Stimulated activated CD4-positive, alpha-beta T cell treated with anti-CD3 and anti-CD28 coated beads, Interleukin-4, amount 100 ng/mL, for 24 hours (primary cell): ENCODE measurements around the gene LAMA5.

Experiments
- DNase-seq: peaks from one replicate; pipeline ENCODE4 v3.0.0-alpha.2; 2020

The LAMA5 gene

GRCh38 chr20:62301111-62301668 lies 65.9 kb downstream of the LAMA5 start:
- no peak for DNase-seq

- no peak for DNase-seq
Measured at GRCh38 chr20:62300319-62300718, 66.8 kb downstream of the LAMA5 start.

DNA sequence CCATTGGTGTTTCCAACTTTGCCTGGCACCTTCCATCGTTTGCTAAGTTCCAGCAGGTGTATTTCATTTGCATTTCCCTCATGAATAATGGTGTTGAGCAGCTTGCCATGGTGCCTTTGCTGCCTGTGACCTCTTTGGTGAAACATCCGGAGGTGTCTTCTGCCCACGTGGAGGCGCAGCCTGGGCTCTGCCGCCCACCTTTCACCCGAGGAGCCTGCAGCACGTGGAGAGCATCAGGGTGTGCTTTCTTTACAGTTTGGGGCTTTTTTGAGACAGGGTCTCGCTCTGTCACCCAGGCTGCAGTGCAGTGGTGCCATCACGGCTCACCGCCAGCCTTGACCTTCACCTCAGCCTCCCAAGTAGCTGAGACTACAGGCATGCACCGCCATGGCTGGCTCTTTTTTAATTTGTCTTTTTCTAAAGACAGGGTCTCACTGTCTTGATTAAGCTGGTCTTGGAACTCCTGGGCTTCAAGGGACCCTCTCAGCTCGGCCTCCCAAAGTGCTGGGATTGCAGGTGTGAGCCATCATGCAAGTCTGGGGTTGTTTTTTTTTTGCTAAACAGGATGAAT lies 67.4 kb downstream of the LAMA5 start:
- no peak for DNase-seq

DNA sequence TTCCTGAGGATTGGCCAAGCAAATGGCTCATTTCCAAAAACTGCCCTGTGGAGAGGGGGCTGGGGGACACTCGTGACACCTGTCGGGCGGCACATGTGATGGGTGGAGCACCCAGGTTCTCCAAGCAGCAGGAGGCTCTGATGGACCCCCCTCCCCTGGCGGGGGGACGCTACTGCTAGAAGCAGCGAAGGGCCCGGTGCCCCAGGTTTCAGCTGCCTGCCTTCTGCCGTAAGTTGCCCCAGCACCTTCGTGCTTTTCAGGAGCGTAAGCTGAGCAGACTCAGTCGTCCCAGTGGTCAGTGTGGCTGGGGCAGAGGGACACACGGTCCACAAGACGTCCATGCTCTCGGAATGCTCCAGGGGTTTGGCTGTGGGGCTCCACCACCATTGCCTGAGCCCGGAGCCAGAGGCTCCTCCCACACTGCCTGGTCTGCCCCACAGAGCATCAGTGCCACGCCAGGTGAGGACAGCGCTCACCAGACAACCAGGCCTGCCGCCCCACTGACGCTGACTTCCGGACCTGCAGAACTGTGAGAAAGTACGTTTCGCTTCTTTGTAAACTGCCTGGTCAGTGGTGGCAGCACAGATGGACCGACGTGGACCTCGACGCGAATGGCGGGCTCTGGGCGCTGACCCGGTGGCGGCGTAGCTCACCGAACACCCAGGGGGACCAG lies 68.4 kb downstream of the LAMA5 start:
- DNase-seq: no peak

GRCh38 chr20:62297449-62298227 lies 69.5 kb downstream of the LAMA5 start:
- DNase-seq: no peak

DNA sequence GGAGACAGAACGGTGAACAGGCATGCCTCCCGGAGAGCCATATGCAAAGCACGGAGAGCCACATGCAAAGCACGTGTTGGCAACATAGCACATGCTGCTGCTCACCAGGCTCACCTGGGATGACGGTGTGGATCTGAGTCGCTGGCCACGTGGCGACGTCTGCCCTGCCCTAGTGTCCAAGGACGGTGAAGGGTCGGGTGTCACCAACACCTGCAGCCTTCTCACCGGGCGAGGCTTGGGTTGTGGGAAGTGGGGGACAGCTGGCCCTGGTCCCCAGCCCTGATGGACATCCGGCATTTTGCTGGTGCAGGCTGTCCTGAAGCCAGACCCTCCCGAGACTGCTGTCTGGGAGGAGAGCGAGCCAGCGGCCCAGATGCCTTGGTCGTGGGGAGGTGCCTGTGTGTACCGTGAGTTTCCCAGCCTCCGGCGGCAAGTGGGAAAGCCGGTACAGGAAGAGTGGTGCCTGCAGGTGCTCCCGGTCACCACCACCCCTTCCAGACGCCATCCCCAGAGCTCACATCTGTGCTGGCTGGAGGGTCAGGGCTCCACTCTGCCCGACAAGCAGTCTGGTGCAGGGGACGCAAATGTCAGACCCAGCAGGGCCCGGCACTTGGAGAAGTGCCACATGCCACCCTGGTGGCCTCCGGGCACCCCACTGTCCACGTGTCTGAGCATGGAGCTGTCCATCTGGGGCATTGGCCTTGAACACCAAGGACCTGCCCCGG lies 70.2 kb downstream of the LAMA5 start:
- no peak for DNase-seq

GRCh38 chr20:62294516-62294915 lies 72.6 kb downstream of the LAMA5 start:
- DNase-seq: no peak

- no peak for DNase-seq
Measured at GRCh38 chr20:62293946-62294345, 73.2 kb downstream of the LAMA5 start.

DNA sequence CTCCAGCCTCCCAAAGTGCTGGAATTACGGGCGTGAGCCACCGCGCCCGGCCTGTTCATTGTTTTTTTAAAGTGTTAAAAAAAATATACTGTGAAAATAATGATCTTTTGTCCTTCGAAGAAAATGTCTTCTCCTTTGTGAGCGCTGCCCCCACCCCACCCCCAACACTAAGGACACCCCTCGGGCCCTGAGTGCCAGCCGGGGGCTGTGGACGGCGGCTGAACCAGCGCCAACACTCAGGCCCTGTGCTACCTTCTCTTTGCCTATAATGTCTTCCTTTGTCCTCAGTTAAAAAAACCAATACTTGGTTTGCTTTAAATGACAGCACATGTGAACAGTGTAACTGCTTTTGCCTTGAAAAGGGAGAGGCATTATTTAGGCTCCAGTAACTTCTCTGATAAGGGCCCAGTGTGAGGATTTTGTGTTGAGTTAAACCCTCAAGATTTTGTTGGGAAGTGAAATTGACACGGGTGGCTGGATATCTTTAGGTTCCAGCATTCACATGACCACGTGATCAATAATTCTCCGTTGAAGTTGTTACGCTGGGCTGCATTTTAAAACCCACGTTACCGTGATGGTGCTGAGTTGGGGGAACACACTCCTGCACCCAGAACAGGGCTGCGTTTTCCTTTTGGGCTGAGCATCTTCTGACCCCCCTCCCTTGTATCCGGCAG lies 73.9 kb downstream of the LAMA5 start:
- no peak for DNase-seq

GRCh38 chr20:62292108-62292507 lies 75.0 kb downstream of the LAMA5 start:
- DNase-seq: no peak

DNA sequence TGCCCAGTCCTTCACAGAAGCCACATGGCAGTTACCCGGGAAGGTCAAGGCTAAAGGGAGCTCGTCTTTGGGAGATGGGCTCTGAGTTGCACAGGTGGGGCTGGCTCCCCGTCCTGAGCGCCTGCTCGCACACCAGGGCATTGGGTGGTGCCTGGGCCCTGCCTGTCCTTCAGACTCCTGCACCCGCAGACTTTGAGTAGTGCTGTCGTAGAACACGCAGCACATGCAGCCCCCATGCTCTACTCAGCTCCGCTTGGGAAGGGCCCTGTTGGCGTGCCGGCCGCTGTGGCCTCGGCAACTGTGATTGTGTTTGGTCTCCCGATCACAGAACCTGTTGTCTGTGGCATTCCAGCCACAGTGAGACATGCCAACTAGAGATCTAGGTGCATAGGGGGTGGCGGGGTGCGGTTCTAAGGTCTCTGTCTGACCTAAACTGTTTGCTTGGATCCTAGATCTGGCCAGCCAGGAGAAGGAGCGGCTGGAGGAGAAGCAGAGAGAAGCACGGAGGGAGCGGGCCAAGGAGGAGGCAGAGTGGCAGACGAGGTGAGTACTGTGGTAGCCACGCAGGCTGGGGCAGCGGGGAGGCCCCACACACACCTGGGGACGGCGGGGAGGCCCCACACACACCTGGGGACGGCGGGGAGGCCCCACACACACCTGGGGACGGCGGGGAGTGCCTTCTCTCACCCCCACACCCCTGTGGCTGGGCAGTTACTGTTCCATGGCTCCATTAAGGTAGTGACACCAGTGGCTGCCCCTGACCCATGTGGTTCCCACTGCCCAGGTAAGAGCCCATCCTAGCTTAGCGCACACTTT lies 75.7 kb downstream of the LAMA5 start:
- DNase-seq: no peak

DNA sequence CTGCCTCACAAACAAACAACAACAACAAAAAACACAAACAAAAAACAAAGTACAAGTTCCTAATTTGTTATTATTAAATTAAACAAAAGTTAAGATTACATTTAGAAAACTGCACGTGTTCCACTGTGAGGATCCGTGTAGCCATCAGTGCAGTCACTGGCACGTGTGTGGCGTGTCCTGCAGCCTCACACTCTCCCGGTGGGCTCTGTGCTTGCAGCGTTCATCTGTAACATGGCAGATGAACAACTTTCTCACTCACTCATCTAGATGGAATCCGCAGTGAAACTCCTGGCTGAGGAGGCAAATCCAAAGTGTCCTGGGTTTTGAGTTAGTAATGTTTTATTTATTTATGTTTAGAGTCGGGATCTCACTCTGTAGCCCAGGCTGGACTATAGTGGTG lies 77.2 kb downstream of the LAMA5 start:
- no peak for DNase-seq

- no peak for DNase-seq
Measured at GRCh38 chr20:62289131-62289530, 78.0 kb downstream of the LAMA5 start.

GRCh38 chr20:62288535-62289105 lies 78.5 kb downstream of the LAMA5 start:
- DNase-seq: no peak

- DNase-seq: no peak
Measured at GRCh38 chr20:62287759-62288534, 79.2 kb downstream of the LAMA5 start.

GRCh38 chr20:62287129-62287528 lies 80.0 kb downstream of the LAMA5 start:
- no peak for DNase-seq

DNA sequence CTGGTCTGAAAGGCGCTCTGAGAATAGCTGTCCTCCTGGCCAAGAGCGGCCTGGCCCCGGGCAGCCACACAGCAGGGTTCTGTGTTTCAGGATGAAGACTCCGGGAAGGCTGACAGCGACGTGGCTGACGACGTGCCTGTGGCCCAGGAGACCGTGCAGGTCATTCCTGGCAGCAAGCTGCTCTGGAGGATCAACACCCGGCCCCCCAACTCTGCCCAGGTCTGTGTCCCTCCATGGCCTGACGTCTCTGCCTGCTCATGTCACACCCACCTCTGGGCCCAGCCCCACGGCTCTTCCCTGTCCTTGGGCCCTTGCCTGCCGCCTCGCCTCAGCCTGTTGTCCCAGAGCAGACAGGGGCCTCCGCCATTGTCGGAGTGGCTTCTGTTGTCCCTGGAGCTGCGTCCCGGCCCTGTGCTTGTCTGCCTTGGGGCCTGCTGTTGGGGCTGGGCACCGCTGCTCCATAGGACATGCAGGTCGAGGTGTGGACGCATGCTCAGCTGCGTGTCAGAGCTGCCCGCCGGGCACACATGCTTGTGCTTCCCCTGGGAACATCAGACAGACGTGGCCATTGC lies 80.5 kb downstream of the LAMA5 start:
- DNase-seq: no peak

DNA sequence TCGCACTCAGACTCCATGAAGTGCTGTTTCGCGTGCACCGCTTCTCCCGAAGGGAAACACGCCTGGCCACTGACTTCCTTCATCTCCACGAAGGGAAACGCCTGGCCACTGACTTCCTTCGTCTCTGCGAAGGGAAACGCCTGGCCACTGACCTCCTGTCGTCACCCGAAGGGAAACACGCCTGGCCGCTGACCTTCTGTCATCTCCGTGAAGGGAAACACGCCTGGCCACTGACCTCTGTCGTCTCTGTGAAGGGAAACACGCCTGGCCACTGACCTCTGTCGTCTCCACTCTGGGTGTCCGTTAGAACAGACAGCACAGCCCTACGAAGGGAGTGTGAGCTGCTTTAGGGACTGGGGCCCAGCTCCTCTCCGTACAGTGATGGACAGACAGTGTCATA lies 81.4 kb downstream of the LAMA5 start:
- DNase-seq: no peak

DNA sequence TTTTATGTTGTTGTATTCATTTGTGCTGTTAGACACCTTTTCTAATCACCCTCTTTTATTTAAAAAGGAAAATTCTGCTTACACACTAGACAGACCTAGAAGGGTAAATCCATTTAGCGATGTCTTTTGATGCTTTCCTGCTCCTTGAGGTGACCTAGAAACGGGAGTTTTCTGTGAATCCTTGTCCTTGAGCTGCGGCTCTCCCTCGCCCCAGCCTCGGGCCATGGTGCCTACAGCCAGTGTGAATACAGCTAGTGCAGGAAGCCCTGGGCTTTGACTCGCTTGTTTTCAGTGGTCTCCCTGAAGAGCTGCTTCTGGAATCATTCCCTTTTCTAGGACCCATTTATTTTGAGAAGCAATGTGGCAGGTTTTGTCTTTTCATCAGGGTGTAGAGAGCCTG lies 82.0 kb downstream of the LAMA5 start:
- no peak for DNase-seq

DNA sequence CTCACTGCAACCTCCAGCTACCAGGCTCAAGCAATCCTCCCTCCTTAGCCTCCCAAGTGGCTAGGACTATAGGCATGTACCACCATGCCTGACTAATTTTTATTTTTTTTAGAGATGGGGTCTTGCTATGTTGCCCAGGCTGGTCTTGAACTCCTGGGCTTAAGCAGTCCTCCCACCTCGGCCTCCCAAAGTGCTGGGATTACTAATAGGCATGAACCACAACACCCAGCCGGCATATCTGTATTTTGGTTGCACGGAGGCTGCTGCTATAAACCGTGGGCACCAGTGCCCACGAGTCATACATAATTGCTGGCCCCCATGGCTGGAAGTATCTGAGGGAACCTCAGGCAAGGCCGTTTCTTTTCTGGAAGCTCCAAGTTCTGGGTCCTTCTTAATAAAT lies 82.7 kb downstream of the LAMA5 start:
- DNase-seq: no peak
